A549 treated with CpdA at 1 μM for 4 hours (cell line): Measurements from ENCODE around the gene HECTD3. TPM values are rescaled to one million over a fixed set of nuclear protein-coding genes. Genes with fewer than 3 reads are reported as not detected.

Experiments used
- total RNA-seq: library from RNA; stranded (reverse); fragments of 200-300 nt; extraction: Qiagen RNA extraction; gene quantifications from 5 replicates; pipeline ENCODE4 v1.2.3, GENCODE V29; 2022; ENCODE audit warnings: low read depth

HECTD3 gene
- total RNA-seq: 14.1 to 19.8 TPM (median 18.0 TPM) in 5 replicates

DNA sequence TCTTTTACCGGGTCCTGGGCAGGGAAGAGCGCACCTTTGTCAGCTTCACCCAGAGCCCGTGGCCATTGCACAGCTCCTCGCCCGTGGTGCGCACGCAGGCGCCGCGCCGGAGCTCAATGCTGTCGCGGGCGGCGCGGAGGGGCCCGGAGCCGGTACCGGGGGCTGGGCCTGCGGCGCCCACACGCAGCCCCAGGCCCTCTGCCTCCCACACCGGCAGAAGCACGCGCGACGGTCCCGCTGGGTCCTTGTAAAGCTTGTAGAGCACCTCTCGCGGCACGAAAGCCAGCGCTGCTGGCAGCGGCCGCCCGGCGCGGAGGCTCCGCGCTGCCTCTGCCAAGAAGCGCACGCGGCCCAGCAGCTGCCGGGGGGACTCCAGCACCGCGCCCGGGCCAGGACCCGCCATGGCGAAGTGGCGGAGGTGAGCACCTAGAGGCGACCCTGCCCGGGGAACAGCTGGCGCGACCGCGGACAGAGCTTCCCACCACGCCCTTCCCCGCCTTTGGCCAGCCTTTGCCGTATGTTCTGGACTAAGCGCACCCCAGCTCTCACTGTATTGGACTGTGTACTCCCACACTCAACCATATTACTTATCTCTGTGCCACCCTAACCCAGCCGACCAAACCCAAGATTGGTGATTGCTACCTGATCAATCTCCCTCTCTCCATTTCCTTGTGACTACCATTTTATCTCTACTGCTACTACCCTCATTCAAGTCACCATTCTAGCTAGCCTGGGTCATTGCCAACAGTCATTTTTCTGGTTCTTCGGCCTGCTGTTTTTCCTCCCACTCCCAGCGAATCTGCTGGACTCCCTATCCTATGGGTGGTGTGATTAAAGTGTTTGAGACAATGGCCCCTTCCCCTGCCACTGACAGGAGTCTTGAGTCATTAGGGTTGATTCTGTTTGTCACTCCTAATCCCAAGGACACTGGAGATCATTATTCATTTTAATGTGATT, at the start of gene HECTD3:
Gene HECTD3, minus strand, starts transcription at position 470 of the 957 bp plus-strand sequence. Its CDS starts 67 bp downstream, at position 403.

DNA sequence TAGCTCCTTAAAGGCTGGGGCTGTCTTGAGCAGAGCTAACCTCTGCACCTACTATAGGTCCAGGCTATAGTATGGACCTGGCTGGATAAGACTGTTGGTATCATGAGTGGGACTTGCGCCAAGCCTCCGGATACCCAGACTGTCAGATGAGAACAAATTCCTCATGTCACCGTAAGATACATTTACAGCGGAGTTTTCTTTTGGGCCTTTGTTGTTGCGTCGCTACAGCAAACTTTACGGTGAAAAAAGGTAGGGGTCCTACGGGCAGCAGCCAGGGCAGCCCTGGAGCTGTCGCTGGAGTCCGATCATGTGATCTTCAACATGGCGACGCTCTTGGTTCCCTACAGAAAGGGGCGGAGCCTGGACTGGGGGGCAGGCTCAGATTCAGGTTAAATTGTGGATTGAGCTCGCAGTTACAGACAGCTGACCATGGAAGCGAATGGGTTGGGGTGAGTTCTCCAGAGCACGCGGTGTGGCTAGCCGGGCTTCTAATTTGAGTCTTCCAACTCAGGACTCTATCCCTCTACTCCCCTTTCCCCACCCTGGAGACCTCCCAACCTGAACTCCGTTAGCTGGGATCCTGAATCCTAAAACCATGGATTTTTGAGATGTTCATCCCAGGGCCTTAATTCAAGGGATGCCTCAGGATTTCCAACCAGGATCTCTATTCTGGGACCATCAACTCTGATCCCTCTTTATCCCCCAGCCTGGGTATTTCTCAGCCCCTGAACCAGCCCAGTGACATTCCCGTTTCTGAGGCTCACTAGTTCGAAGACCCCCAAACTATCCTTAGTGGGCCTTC, 914 bp upstream of the HECTD3 start, which contains the start of gene UROD:
Gene UROD, plus strand, starts transcription at position 418 of the 802 bp plus-strand sequence. Its CDS starts 12 bp downstream, at position 430.

Other genes starting within 250 kb of the HECTD3 start
- 1,576 to 1,761 TPM (median 1,722 TPM) in 5 replicates for gene RPS8, start 235.8 kb downstream of the HECTD3 start, total RNA-seq
- 0.29 to 0.44 TPM (median 0.30 TPM) in 5 replicates for gene BEST4, start 223.2 kb downstream of the HECTD3 start, total RNA-seq
- 13.8 to 17.7 TPM (median 15.6 TPM) in 5 replicates for gene PLK3, start 210.9 kb downstream of the HECTD3 start, total RNA-seq
- 0.29 to 0.70 TPM (median 0.57 TPM) in 5 replicates for gene DYNLT4, start 204.0 kb downstream of the HECTD3 start, total RNA-seq
- 2.4 to 3.8 TPM (median 2.6 TPM) in 5 replicates for gene BTBD19, start 202.8 kb downstream of the HECTD3 start, total RNA-seq
- 0.17 to 0.31 TPM (median 0.21 TPM) in 5 replicates for gene PTCH2, start 168.1 kb downstream of the HECTD3 start, total RNA-seq
- 18.6 to 22.2 TPM (median 20.0 TPM) in 5 replicates for gene EIF2B3, start 24.7 kb downstream of the HECTD3 start, total RNA-seq
- gene UROD, start 930 bp upstream of the HECTD3 start, total RNA-seq: 42.7 to 48.2 TPM (median 44.7 TPM) in 5 replicates
- gene ZSWIM5, start 195.3 kb upstream of the HECTD3 start, total RNA-seq: 0.45 to 0.87 TPM (median 0.58 TPM) in 5 replicates